HL-60/S4 (cell line): Measurements from ENCODE around the gene CNTNAP5.

ENCODE experiments used
- in situ Hi-C: fragments of 300-500 bp; cut with MboI; formaldehyde crosslinking; loops from 2 replicates; pipeline ENCODE4 v1.14.3; 2022; ENCODE audit warnings: low sequenced_read_pairs

Gene CNTNAP5

DNA sequence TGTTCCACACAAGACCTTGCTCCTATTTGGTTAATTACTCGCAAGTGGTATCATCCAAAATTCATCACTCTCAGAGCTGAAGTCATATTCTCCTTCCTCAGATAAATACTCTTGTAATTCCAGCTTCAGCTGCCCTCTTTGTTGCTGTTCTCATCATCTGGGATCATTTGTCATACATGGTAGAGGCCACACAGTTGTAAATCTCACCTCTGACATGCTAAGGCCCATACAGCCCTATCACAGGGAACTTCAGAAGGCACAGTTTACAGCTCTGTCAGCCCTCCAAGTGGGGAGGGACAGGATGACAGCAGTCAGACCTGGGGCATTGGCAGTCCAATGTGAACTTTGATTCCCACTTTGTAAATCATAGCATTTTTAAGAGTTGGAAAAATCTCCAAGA lies 399.0 kb downstream of the CNTNAP5 start:
- in situ Hi-C loops, result no loop called here

DNA sequence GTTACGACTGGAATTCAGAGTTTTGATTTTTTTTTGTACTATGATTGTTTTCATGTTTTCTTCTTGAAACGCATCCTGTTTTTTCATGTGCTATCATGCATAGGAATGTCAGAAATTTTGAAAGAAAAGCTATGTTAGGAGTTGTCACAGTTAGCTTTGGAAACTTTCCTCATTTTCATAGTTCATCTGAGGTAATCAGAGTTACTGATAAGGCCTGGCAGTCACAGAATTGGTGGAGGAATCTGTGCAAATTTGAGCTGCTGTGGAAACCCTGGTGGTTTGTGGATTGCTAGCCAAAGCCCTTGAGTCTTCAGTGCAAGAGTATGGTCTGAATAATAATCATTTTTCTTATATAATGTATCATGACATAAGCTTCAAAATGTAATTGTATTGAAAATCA lies 401.0 kb downstream of the CNTNAP5 start:
- in situ Hi-C loops, result no loop called here

DNA sequence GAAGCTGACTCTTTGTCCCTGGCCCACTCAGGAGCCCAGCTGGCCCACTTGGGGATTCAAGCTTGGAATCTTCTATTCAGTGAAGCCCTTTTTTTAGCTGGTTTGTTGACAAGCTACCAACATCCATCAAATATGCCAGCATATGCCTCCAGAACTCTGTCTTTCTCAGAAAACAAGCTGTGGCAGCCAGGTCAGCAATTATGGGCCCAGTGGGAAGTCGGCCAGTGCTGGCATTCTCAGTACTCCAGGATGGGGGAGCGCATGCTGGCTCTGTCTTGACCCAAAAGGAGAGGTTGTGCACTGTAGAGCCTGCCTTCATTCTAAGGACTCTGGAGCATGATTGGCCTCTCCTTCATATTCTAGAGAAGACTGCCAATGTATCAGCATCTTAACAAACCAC lies 401.5 kb downstream of the CNTNAP5 start:
- in situ Hi-C loops, result no loop called here

DNA sequence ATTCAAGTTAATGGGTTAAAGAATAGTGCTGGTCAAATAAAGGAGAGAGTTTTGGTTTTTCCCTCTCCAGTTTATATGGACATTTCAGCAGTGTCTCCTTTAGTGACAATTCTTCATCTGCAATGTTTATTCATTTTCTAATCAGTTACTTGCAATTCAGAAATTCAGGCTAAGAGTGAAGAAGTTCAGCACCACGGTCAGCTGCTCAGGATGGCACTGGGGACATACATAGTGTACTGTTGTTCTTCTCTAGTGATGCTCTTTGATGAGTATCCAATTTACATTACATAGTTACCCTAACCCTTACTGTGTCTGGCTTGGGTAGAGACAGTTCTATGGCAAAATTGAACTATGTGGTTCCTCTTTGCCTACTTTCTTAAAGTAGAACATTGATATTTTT lies 412.7 kb downstream of the CNTNAP5 start:
- in situ Hi-C loops, result no loop called here

DNA sequence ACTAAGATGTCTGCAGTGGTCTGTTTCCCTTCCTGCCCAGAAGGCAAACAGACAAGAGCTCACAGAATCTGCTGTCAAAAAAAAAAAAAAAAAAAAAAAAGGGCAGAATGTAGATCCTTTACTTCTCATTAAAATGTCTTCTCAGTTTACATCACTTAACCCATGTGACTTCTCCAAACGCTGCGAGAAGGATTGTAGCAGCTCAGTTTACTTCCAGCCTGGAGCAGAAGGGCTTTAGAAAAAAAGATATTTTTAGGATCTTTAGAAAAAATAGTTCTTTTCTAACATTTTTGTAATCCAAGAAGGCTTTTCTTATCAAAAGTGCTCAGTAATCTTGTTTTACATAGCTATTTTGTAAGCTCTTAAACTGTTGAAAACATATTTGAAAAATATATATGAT lies 425.4 kb downstream of the CNTNAP5 start:
- in situ Hi-C loops, result no loop called here

DNA sequence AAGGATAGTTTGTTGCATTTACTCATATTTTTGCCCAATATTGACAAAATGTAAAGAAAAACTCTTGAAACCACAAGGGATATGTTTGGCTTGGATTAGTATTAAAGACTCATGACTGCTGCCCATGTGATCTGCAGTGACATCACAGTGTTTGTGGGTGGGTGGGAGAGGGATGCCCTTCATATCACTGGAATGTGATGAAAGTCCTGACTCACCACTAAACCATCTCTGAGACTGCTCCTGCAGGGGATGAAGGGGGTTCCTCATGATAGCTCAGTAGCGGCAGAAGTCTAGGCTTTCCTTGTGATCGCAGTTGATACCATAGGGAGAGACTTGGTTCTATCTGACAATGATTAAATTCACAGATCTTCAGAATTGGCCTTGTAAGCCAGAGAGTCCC lies 451.2 kb downstream of the CNTNAP5 start:
- in situ Hi-C loops, result no loop called here

DNA sequence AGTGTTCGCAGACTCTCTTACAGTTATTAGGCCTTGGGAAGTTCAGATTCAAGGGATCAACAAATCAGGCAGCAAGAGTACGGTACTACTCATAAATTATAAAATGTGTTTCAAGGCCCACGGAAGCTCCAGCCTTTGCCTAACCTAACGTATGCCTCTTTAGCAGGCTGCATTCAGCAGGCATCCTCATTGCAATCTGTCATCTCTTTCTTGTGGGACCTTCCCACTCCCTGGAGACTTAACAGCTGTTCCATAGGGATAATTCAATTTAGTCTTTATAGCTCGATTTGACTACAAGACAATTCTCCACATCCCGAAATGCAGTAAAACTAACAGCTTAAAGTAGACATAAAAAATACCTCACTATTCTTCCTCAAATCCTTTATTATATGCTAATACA lies 453.7 kb downstream of the CNTNAP5 start:
- in situ Hi-C loops, result no loop called here

DNA sequence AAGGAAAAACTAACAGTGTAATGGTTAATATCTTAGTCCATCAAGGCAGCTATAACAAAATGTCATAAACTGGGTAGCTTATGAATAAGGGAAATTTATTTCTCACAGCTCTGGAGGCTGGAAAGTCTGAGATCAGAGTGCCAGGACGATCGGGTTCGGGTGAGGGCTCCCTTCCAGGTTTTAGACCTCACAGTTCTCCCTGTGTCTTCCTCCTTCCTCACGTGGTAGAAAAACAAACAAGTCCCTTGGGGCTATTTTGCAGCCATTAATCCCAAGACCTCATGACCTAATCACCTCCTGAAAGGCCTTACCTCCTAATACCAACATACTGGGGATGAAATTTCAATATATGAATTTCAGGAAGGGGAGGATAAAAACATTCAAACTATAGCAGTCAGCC lies 455.9 kb downstream of the CNTNAP5 start:
- in situ Hi-C loops, result no loop called here

DNA sequence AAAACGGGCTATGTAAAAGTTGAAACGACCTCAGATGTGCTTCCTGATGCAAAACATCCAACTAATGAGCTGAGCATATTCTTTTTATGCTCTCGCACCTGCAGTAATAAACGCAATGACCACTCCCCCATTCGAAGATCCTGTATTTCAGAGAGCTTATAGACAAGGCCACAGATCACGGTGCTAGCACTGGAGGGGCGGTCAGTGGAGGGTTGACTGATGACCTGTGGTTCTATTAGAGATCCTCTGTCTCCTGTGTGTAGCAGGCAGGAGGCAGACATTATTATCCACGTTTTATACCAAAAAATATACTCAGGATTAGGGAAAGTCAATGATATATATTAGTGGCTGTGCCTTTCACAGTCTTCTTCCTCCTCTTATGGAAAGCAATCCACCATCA lies 457.0 kb downstream of the CNTNAP5 start:
- in situ Hi-C loops, result no loop called here

DNA sequence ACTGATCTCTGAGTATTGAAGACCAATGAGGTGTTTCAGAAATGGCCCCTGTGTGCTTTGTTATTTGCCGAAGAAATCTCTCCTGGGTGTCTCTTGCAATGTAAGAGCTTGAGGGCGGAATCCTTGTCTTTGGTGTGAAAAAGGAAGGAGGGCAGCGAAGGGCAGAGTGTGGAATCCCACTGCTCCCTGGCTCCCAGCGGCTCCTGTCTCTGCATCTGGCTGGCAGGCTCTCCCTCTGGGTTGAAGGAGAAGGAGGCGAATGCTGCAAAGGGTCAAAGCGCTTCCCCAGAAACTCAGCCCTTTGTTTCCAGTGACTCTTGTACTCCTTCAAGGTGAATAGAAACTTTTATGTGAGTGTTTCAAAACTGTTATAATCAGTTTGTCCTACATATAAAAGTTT lies 457.5 kb downstream of the CNTNAP5 start:
- in situ Hi-C loops, result no loop called here

DNA sequence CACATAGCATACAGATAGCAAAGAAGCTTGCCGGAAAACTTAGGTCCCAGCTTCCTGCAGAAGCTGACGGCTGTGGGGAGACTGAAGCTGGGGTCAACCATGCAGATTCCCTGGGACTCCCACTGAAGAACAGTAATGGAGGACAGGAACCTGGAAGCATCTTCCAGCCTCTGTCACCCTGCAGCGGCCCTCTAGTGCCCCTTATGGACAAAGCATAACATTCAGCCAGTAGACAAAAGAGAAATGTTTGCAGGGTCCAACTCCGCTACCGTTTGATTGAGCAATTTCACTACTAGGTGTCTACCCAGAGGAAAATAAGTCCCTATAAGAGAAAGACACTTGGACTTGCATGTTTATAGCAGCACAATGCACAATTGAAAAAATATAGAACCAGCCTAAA lies 460.6 kb downstream of the CNTNAP5 start:
- in situ Hi-C loops, result no loop called here

DNA sequence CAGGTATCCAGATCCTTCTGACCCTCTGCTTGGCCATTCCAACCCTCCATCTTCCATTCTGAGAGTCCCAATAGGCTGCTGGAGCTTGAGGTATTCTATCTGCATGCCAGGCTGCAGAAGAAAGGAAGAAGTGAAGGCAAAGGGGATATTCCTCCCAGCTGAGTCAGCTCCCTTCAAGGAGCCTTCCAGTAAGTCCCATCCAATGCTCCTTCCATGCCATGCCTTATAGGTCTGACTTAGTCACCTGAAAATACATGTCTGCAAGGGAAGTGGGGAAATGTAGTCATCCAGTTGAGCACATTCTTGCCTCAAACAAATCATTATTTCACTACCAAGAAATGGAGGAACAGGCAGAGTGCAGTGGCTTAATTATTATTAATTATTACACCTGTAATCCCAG lies 464.6 kb downstream of the CNTNAP5 start:
- in situ Hi-C loops, result no loop called here

DNA sequence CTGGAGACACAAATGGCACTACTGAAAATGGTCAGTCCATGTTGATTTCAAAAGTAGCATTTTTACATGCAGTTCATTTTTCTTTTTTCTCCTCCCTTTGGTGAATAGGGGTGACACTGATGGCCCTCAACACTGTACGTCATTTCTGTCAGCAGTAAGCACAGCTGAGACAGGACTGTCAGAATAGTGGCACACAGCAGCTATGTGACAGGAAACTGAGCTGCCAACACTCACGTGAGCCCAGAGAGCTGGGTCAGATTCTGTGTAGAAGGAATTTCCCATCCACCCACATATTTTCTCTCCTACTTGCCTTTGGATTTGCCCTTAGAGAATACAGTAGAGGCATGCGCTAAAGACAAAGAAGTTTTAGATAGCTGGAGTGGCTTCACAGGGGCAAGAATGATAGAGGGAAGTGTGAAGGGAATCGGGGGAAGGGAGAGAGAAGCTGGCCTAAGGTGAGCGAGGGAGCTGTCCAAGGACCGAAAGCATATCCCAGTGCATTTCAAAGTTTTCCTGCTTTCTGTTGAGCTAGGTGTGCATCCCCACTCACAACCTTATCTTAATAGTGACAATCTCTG lies 476.6 kb downstream of the CNTNAP5 start:
- in situ Hi-C loops, result no loop called here

DNA sequence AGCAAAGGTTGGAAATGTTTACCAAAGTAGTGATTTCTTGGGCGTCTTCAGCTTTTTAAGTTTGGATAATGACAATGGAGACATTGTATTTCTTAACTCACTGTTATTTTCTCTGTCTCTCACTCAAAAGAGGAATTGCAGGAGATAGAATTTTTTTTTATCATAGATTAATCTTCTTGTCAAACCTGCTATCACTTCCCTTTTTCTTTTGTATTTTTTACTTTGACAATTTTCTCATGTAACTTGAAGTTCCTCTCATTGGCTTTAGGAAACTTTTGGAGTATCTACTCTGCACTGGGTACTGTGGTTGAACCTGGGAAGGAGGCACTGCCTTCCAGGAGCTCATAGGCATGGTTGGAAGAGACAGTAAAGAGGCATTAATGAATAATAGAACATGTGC lies 489.1 kb downstream of the CNTNAP5 start:
- in situ Hi-C loops, result no loop called here

DNA sequence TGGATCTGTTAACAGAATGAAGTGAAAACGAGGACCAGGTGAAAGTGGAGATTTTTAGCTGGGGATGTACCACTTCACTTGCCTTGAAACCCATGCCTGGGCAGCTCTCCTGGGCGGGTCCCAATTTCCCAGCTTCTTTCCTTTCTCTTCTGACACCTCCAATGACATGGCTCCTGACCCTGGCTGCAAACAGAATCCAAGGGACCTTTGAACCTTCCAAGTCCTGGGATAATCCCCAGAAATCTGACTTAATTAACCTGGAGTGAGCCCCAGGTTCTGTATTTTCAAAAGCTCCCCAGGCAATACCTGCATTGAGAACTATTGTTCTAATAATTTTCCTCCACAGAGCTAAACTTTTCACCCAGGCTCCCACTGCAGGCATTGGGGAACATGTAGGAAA lies 495.9 kb downstream of the CNTNAP5 start:
- in situ Hi-C loops, result no loop called here

DNA sequence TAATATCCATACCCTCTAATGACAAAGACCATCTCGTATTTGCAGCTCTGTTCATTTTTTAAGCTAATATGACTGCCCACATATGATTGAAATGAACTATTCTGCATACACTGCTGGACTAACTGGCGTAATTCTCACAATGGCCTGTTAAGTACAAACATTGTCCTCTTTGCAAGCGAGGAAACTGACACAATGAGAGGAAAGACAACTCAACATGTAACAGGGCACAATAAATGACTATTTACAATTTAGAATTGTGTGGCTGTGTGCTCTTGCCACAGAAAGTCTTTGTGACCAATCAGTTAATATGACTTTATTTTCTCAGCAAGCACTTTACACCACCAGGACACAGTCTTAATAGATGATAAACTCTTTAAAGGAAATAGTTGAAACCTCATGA lies 498.0 kb downstream of the CNTNAP5 start:
- in situ Hi-C loops, result no loop called here

DNA sequence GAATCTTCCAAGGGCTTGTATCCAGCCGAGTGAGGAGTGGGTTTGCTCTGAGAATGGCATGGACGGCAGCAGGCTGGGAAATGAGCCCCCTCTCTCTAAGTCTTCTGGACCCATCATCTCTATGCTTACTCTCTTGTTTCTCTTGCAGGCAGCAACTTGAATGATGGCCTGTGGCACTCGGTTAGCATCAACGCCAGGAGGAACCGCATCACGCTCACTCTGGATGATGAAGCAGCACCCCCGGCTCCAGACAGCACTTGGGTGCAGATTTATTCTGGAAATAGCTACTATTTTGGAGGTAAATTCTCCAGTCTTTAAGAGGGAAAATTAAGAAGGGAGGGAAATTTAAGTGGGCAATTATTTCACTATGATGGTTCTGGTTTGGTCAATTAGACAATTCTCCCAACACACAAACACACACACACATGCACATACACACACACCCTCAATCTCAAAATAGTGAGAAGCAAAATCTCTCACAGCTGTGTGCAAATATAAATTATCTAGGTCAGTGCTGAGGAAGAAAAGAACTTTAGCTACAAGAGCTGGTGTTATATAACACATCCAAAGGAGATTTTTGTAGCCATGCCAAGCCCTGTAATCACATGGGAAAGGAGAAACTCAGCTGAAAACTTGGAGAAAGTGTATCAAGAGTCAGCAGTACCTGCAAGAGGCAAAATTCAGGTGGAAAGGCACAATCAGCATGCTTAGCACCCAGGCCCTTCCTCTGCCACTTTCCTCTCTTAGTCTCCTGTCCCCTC lies 499.2 kb downstream of the CNTNAP5 start:
- in situ Hi-C loops, result no loop called here

DNA sequence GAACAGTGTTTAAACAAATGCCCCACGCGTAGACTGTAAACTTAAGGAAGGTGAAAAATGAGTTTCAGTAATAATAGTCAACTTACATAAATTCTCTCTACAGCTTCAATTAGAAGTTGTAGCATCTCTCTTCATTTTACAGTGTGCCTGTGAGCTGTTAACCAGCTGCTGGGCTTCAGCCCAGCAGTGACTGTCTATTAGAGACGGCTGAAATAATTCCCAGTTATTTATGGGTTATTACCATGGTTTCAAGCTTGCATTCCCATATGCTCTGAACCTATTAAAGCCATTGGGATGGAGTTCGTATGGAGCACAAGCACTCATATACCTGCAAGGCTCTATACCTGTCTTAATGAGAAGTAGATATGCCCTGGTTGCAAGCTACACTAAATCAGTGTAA lies 501.1 kb downstream of the CNTNAP5 start:
- in situ Hi-C loops, result no loop called here

DNA sequence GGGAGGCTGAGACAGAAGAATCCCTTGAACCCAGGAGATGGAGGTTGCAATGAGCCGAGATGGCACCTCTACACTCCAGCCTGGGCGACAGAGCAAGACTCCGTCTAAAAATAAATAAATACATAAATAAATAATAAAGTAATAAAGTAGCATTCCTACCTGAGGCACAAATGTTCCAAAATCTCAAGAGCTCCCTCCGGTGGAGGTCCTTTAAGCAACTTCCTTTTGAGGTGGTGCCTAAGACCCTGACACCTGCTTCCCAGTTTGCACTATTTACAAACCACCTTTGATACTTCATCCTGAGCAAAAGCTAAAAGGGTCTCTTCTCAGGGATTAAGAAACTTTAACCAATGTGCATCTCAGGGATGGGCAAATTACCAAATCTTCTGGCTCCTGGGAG lies 505.1 kb downstream of the CNTNAP5 start:
- in situ Hi-C loops, result no loop called here

DNA sequence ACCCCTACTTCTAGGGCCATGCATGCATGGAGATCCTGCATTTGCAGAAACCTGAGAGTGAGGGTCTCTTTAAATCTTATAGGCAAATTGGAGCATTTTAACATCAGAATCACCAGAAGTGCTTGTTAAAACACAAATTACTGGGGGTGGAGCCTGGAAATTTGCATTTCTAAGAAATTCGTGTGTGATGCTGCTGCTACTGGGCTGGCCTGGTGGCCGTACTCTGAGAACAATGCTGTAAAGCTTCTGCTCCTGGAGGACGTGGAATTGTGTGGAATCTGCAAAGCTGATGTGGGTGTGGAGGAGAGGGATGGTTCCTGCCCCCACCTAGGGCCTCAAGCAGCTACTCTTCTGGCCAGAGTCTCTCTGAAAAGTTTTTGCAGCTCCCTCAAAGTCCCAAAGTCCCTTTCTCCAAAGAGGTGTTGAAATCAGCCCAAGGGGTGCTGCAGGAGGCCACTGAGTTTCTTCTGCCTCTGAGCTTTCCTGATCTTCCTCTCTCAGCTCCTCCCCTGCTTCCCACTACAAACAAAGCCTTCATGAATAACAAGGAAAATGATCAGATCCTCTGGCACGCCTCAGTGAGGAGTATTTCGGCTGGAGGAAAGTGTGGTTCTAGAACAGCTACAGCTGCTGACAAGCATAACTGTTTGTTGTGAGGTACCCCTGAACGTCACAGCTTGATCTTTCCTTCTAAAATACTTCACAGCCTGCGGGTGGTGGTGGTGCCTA lies 508.3 kb downstream of the CNTNAP5 start:
- in situ Hi-C loops, result no loop called here

DNA sequence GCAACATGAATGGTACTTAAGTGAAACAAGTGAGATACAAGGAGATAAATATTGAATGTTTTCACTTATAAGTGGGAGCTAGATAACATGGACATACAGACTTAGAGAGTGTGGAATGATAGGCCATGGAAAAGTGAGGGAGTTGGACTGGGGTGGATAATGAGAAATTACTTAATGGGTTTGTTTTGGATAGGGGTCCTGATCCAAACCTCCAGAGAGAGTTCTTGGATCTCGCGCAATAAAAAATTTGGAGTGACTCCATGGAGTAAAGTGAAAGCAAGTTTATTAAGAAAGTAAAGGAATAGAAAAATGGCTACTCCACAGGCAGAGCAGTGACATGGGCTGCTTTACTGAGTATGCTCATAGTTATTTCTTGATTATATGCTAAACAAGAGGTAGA lies 508.9 kb downstream of the CNTNAP5 start:
- in situ Hi-C loops, result no loop called here

DNA sequence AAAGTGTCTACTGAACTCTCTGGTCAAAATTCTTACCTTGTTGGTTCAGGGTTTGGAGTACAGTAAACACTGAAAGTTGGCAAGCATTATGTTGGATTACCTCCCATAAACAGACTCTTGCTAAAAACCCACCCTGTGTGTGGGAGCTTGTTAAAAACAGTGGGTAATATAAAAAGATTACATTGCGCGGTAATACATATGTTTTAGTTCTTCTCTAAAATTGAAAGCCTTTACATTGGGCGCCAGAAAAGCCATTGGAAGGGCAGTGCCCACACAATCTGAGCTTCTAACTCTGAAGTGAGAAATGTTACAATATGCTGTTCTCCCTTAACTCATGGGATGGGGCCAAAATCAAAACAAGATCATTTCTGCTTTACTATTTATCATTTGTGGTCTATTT lies 510.7 kb downstream of the CNTNAP5 start:
- in situ Hi-C loops, result no loop called here
